Heart left ventricle (tissue), 16 donors: Measurements from ENCODE around the gene RPS14. TPM values are rescaled to one million over a fixed set of nuclear protein-coding genes. Genes with fewer than 3 reads are reported as not detected.

Experiments
- ATAC-seq, 4 donors: fragments of 200-7000 bp; cut with Tn5 transposase; one replicate each; pipeline ENCODE4 v1.9.1; 2020 to 2022; ENCODE audit warnings: moderate library complexity in 4 of 4, mild to moderate bottlenecking in 3 of 4, moderate number of reproducible peaks in 1 of 4
- DNase-seq, 5 donors: peaks; one replicate each; pipeline ENCODE4 v3.0.0-alpha.2; 2020
- H3K27ac ChIP-seq, 12 donors: fragments of 200-600 bp; sonication (generic) in 4 of 12; one replicate each; pipeline versions ENCODE4 v1.5.0 to v1.8.0; 2016 to 2022; ENCODE audit warnings: mild to moderate bottlenecking in 2 of 12
- H3K27me3 ChIP-seq, 9 donors: fragments of 200-600 bp; sonication (generic) in 2 of 9; one replicate each; pipeline versions ENCODE4 v1.5.1 to v1.8.0; 2016 to 2022; ENCODE audit warnings: mild to moderate bottlenecking in 3 of 9
- H3K36me3 ChIP-seq, 9 donors: fragments of 200-600 bp; sonication (generic) in 2 of 9; one replicate each; pipeline versions ENCODE4 v1.5.0 to v1.8.0; 2018 to 2022; ENCODE audit warnings: mild to moderate bottlenecking in 2 of 9
- H3K4me1 ChIP-seq, 12 donors: fragments of 200-600 bp; sonication (generic) in 4 of 12; one replicate each; pipeline versions ENCODE4 v1.5.0 to v1.8.0; 2016 to 2022; ENCODE audit warnings: mild to moderate bottlenecking in 3 of 12
- H3K4me3 ChIP-seq, 12 donors: fragments of 200-600 bp; sonication (generic) in 4 of 12; one replicate each; pipeline versions ENCODE4 v1.5.0 to v1.8.0; 2017 to 2022; ENCODE audit warnings: mild to moderate bottlenecking in 9 of 12, moderate library complexity in 4 of 12
- H3K9me3 ChIP-seq, 12 donors: fragments of 200-600 bp; sonication (generic) in 4 of 12; one replicate each; pipeline versions ENCODE4 v1.5.0 to v1.8.0; 2016 to 2022; ENCODE audit warnings: mild to moderate bottlenecking in 1 of 12
- POLR2A ChIP-seq, 2 donors: fragments of 450-650 bp; IDR thresholded peaks; one replicate each; pipeline ENCODE4 v1.6.1; 2017; ENCODE audit warnings: antibody characterized with exemption in 2 of 2, mild to moderate bottlenecking in 2 of 2, moderate library complexity in 2 of 2
- whole genome bisulfite sequencing, 4 donors: extraction: QIAGEN DNeasy Blood & Tissue Kit in 2 of 4; methylation state at CpG; one replicate each; pipeline versions ENCODE4 v1.1.5 to v1.1.7; 2013 to 2018; 5-methylcytosine and 5-hydroxymethylcytosine counted together
- intact Hi-C, 10 donors: fragments of 100-400 bp; cut with DNase I; formaldehyde crosslinking; loops; one replicate each; pipeline versions ENCODE4 v1.11.1 to v1.14.2; 2022
- polyA plus RNA-seq, 2 donors: library from polyadenylated mRNA; stranded (reverse); fragments of 200-250 nt; gene quantifications; one replicate each; pipeline ENCODE4 v1.2.3, GENCODE V29; 2013
- total RNA-seq, 9 donors: library from RNA; depleted of rRNA in 2 of 9; stranded (reverse); fragments of >200 nt in 2 of 9; fragmentation: NEBNext Ultra II Directional in 3 of 9; extraction: Animal tissue kit (Norgen Biotek cat#: 25700) in 3 of 9; gene quantifications; one replicate each; pipeline versions ENCODE4 v1.1.0 to v1.2.4, GENCODE V29; 2016 to 2023
- TF ChIP-seq, protein P1 (sequence below), 12 donors: fragments of 200-600 bp; sonication (generic) in 4 of 12; IDR thresholded peaks; one replicate each; pipeline versions ENCODE4 v1.5.0 to v1.8.0; 2018 to 2022; ENCODE audit warnings: antibody characterized with exemption in 12 of 12, mild to moderate bottlenecking in 5 of 12
- donor health status: ischemic (EF 13 %, LVEDD 7.1; RV severe dilation, severe dysfunction).
- donor health status: healthy with polysubstance abuse.
- donor health status: DM: no; HTN: yes; CAD: no.
- donor health status: DM: no; HTN: no; CAD: no.
- donor health status: ischemic (EF 25% LVEDD 6.9; RV normal size, moderate dysfunction).
- donor health status: ischemic (EF 25% LVEDD 5.7; RV mildly dilated, moderate dysfunction).
- donor health status: healthy.
- donor health status: DM: yes; HTN: yes; CAD: no.
- donor health status: ischemic (EF 35%, LVEDD 5.7; RV mildly dilated, moderate dysfunction).
- donor health status: nonischemic (EF 11% LVEDD 7.7; RV severe dilation, severe dysfunction).
- donor health status: DM: yes; HTN: yes; CAD: no.
- donor health status: PGD.
- donor health status: ischemic (EF 29% LVEDD 5.4; RV normal size, mild dysfunction).
- donor health status: nonischemic (EF 23%, LVEDD 6.1; RV moderate dilation, normal function).

The RPS14 gene
- total and polyA plus RNA-seq, 11 donors, result 1,031 to 3,474 (median 1,358) TPM

DNA sequence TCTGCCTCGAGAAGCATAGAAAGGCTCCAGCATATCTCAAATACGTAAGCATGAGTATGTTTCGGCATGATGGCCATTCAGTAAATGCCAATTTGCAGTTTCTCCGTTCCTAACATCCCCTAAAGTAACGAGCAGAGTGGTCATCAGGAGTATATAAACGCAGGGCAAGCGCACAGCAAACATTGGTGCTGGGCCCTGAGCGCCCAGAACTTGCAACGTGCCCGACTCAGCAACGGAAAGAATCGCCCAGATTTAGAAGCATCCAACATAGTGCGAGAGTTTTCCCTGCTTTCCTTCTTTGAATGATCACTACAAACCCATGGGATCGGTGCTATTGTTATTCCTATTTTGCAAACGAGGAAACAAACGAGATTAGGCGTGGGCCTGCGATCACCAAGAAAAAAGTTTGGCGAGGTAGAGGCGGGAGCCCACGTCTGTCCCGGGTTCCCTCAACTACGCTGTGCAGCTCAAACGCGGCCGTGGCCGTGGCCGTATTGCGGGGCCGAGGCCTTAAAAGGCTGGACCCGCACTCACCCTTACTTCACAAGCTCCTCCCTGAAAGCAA is 505 bp downstream of the RPS14 start:
- ATAC-seq (peak; percentile 35 to 65 (median 62)), DNase-seq (no peak)
- H3K36me3 ChIP-seq, result peaks cover 2 to 42% (median 39%) of the 10 kb centered on the region in 9 donors
- H3K4me3 ChIP-seq, result peak overlapping the region; percentile 75 to 90 (median 83)
- TF ChIP-seq POLR2A (IDR thresholded peaks at IDR 0.05), result no peak
- TF ChIP-seq, protein P1, sequence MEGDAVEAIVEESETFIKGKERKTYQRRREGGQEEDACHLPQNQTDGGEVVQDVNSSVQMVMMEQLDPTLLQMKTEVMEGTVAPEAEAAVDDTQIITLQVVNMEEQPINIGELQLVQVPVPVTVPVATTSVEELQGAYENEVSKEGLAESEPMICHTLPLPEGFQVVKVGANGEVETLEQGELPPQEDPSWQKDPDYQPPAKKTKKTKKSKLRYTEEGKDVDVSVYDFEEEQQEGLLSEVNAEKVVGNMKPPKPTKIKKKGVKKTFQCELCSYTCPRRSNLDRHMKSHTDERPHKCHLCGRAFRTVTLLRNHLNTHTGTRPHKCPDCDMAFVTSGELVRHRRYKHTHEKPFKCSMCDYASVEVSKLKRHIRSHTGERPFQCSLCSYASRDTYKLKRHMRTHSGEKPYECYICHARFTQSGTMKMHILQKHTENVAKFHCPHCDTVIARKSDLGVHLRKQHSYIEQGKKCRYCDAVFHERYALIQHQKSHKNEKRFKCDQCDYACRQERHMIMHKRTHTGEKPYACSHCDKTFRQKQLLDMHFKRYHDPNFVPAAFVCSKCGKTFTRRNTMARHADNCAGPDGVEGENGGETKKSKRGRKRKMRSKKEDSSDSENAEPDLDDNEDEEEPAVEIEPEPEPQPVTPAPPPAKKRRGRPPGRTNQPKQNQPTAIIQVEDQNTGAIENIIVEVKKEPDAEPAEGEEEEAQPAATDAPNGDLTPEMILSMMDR (IDR thresholded peaks at IDR 0.05), result no peak
- H3K27ac ChIP-seq, result peak overlapping the region; percentile 89 to 99 (median 96)
- 0 to 1% (median 1%) methylated on average over 21 to 31 of the region's 31 CpGs for WGBS, 4 donors
- intact Hi-C loops, result loop anchor here in 1 of 10 donors (10.0 kb wide), 1 partner anchor 54 kb away; no protein-coding TSS in a partner anchor
- H3K9me3 ChIP-seq, result no peaks in the 10 kb centered on the region
- H3K4me1 ChIP-seq, result peaks cover 0 to 37% (median 16%) of the 10 kb centered on the region in 12 donors
- H3K27me3 ChIP-seq, result no peaks in the 10 kb centered on the region

DNA sequence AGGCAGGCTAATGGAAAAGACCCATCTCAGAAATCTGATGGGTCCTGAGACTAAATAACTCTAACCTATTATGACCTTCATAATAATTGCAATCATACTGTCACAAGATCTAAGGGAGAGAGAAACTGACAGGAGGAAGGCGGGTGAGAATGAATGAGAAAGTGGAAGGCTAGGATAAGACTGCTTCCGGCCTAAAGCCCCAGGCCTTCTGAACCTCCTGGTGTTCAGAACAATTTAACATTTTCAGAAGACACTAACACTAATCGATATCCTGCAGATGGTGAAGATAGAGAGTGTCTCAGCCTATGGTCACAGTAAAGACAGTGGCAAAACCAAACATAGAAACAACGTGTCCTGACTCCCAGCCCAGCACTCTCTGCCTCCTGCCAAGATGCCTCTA is 1.2 kb downstream of the RPS14 start:
- intact Hi-C loops, result loop anchor here in 1 of 10 donors (10.0 kb wide), 1 partner anchor 54 kb away; no protein-coding TSS in a partner anchor
- ATAC-seq (no peak), DNase-seq (no peak)
- no peaks in the 10 kb centered on the region for H3K9me3 ChIP-seq
- peaks cover 2 to 49% (median 46%) of the 10 kb centered on the region in 9 donors for H3K36me3 ChIP-seq
- 23 to 29% (median 26%) methylated on average over 4 of the region's 4 CpGs for WGBS, 4 donors
- peak overlapping the region; percentile 75 to 90 (median 83) for H3K4me3 ChIP-seq
- H3K4me1 ChIP-seq, result peaks cover 0 to 35% (median 16%) of the 10 kb centered on the region in 12 donors
- peak overlapping the region in 8 of 12 donors; percentile 91 to 98 (median 96) for H3K27ac ChIP-seq
- TF ChIP-seq, protein P1 (IDR thresholded peaks at IDR 0.05), result no peak
- no peak for TF ChIP-seq POLR2A (IDR thresholded peaks at IDR 0.05)
- no peaks in the 10 kb centered on the region for H3K27me3 ChIP-seq

DNA sequence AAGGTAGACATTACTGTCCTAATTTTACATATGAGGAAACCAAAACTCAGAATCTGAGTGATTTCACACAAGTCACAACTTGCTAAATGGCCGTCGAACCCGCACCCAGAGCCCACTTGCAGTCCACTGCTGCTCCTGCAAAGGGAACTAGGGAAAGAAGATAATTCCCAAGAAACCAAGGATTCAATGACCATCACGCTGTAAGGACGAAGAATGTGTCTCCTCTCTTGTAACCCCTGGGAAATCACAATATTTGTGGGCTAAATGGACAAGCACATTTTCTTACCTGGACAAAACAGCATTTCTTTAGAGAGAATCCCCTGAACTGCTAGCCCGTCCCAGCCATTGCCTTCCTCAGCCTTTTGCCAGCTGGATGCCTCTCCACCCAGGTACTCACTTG is 2.4 kb downstream of the RPS14 start:
- intact Hi-C loops, result loop anchor here in 1 of 10 donors (10.0 kb wide), 1 partner anchor 52 kb away; no protein-coding TSS in a partner anchor
- no peak for ATAC-seq
- WGBS, 4 donors, result 84 to 94% (median 89%) methylated on average over 6 of the region's 6 CpGs
- Histone ChIP-seq H3K27me3 (no peaks in the 10 kb centered on the region), H3K36me3 (peaks cover 2 to 60% (median 50%) of the 10 kb centered on the region in 9 donors), H3K4me3 (no peak overlapping the region), H3K27ac (no peak overlapping the region), H3K9me3 (no peaks in the 10 kb centered on the region), H3K4me1 (peaks cover 0 to 36% (median 20%) of the 10 kb centered on the region in 12 donors)
- DNase-seq, result no peak
- TF ChIP-seq, protein P1 (IDR thresholded peaks at IDR 0.05), result no peak
- no peak for TF ChIP-seq POLR2A (IDR thresholded peaks at IDR 0.05)

- Histone ChIP-seq H3K4me3 (no peak overlapping the region), H3K27me3 (no peaks in the 10 kb centered on the region), H3K27ac (no peak overlapping the region), H3K4me1 (peaks cover 0 to 39% (median 24%) of the 10 kb centered on the region in 12 donors), H3K36me3 (peaks cover 2 to 63% (median 50%) of the 10 kb centered on the region in 9 donors), H3K9me3 (no peaks in the 10 kb centered on the region)
- ATAC-seq (no peak), DNase-seq (no peak)
- TF ChIP-seq, protein P1 (IDR thresholded peaks at IDR 0.05), result no peak
- no peak for TF ChIP-seq POLR2A (IDR thresholded peaks at IDR 0.05)
- intact Hi-C loops, result loop anchor here in 1 of 10 donors (10.0 kb wide), 1 partner anchor 52 kb away; no protein-coding TSS in a partner anchor
- WGBS, 4 donors, result 88 to 92% (median 89%) methylated on average over 6 of the region's 6 CpGs
Measured at GRCh38 chr5:150446583-150446982, 3.0 kb downstream of the RPS14 start.
